HL-60/S4 treated with phorbol 12-myristate 13-acetate at 8.2 ng/mL for 4 days and 3 days (cell line): ENCODE measurements around the gene SPOPL.

Source experiments
- in situ Hi-C: fragments of 300-500 bp; cut with MboI; formaldehyde crosslinking; loops from 2 replicates; pipeline ENCODE4 v1.15.0; 2022; ENCODE audit warnings: low sequenced_read_pairs

Gene SPOPL

GRCh38 chr2:138596403-138596802, 94.8 kb downstream of the SPOPL start:
- in situ Hi-C loops: no loop called here

GRCh38 chr2:138600732-138601457, 99.3 kb downstream of the SPOPL start:
- in situ Hi-C loops: no loop called here

- in situ Hi-C loops: no loop called here
These were observed 100.0 kb downstream of the SPOPL start for GRCh38 chr2:138601458-138602165.

DNA sequence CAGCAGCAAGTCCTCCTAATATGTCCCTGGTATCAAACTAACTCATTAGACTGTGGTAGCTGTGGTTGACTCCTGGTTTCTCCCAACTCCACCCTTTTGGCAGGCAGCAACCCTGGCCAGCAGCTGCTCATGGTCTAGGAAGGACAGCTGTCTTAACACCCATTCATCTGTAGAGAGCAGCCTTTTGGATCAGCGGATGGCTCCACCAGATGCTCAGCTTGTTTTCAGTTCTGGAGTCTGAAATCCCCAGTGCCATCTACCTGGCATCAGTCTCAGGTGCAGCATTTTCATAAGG, 100.5 kb downstream of the SPOPL start:
- in situ Hi-C loops: no loop called here

GRCh38 chr2:138607746-138608145, 106.2 kb downstream of the SPOPL start:
- in situ Hi-C loops: no loop called here

GRCh38 chr2:138609446-138609845, 107.9 kb downstream of the SPOPL start:
- in situ Hi-C loops: no loop called here

- in situ Hi-C loops: no loop called here
These were observed 108.8 kb downstream of the SPOPL start for GRCh38 chr2:138610201-138610953.

- in situ Hi-C loops: no loop called here
These were observed 113.7 kb downstream of the SPOPL start for GRCh38 chr2:138615257-138615656.

- in situ Hi-C loops: no loop called here
These were observed 115.5 kb downstream of the SPOPL start for GRCh38 chr2:138617026-138617425.

DNA sequence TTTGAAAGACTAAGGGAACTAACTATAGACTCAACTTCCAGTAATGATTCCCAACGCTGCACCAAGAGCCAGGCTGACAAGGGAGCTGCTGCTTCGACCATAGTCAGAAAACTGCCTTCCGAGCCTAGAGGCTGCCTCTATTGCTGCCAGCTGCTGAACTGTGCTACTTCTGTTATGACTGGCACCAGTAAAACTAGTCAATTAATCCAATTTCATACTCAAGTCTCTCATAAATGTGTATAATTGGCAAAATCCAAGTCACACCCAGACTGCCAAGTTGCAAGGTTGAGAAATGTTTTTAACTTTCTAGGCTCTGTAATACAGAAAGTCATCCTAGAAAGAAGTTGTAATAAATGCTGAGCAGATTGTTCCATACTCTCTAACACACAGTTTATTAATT, 117.4 kb downstream of the SPOPL start:
- in situ Hi-C loops: no loop called here

DNA sequence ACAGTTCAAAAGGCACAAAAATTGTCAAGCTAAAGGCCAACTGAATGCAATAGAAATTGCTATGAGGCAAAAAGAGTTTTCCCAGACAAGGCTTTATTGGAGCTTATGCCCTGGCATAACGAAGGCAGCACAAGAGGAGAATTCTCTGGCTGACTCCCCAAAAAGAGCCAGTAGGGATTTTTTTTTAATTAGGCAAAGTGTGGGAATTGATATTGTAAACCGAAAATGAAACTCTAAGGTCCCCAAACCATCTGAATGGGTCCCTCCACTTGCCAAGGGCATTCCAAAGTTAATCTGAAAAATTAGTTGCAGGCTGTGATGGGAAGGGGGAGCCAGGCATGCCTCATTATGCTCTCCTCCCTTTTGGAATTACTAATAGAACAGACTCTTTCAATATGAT, 118.9 kb downstream of the SPOPL start:
- in situ Hi-C loops: no loop called here

- in situ Hi-C loops: no loop called here
These were observed 119.6 kb downstream of the SPOPL start for GRCh38 chr2:138621139-138621538.

- in situ Hi-C loops: no loop called here
These were observed 121.0 kb downstream of the SPOPL start for GRCh38 chr2:138622613-138623012.
